NK-92 (cell line): ENCODE results near the gene PRPF19.

Experiments
- DNase-seq: peaks from one replicate; lab custom pipeline; 2025; ENCODE audit not compliant: unreplicated experiment; lab: John Stamatoyannopoulos, UW

The PRPF19 gene

DNA sequence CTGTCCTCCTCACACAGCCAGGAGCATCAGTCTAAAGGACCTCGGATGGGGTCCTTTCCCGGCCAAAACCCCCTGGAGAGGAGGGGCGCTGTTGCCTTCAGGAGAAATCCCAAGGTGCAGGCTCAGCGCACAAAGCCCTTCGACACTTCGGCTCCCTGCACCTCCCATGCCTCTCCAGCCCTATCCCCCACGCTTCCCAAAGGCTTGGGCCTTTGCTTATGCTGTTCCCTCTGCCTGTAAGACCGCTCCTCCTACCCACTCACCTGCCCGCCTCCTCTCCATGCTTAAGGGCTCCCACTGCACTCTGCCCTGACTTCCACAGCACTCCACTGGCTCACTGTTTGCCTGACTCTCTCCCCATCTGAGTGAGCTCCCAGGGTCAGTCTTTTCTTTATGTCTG, 32.1 kb upstream of the PRPF19 start:
- no peak for DNase-seq

DNA sequence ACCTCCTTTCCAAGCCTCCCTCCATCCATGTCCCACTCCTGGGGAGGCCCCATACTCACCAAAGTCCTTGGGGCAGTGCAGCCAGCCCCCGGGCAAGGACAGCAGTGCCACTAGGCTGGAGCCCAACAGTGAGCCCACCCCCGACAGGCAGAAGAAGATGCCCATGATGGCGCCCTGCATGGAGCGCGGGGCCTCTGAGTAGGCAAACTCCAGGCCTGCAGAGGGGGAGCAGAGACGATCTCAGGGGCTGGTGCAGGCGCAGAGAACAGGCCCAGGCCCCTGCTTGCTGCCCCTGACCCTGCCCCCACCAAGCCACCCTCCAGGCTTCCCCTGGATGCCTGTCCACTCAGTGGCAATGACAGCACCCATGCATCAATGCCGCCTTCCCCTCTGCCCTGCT, 31.4 kb upstream of the PRPF19 start:
- no peak for DNase-seq

DNA sequence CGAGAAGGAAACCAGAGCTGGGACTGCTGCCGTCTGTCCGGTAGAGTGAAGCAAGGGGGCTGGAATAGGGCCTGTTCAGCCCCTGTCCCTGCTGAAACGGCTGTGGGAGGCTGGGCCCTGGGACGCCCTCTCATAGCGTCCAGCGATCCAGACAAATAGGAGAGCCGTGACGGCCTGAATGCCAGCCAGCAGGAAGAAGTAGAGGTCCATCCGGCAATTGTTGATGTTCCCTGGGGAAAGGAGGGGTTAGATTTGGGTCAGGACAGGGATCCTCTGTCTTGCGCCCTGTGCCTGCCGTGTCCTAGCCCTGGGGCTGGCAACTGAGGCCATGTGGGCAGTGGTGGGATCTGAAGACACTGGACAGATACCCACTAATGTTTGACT, 30.8 kb upstream of the PRPF19 start:
- DNase-seq, result no peak

- no peak for DNase-seq
Observed at GRCh38 chr11:60936467-60937143, 30.2 kb upstream of the PRPF19 start.

- DNase-seq, result no peak
Observed at GRCh38 chr11:60935676-60936442, 29.5 kb upstream of the PRPF19 start.

DNA sequence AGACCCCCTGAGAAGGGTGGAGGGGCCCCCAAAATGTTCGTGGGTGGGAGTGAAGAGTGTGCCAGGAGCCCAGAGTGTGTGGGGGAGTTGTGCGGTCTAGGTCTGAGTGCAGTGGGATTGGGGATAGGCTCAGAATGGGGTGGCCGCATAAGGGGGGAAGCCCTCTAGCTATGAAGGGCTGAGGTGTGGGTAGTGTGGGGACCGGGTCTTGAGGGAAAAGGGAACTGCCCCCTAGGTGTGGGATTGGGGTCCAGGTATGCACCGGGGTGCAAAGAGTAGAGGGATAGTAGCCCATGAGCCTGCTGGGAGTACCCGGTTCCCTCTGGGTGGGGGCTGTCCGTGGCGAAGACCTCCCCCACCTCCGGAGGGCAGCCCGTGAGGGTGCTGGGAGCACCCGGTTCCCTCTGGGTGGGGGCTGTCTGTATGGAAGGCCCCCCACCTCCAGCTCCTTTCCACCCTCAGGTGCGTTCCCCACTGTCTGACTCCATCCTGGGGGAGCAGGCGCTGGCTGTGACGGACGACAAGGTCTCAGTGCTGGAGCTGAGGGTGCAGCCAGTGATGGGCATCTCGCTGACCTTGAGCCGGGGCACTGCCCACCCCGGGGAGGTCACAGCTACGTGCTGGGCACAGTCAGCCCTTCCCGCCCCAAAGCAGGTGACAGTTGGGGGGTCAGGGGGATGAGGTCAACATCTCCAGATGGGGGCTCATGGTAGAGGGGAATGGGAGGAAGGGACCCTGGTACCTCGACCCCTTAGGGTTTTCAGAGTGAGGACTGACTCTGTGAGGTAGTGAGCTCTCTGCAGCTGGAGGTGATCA, 28.6 kb upstream of the PRPF19 start:
- no peak for DNase-seq

DNA sequence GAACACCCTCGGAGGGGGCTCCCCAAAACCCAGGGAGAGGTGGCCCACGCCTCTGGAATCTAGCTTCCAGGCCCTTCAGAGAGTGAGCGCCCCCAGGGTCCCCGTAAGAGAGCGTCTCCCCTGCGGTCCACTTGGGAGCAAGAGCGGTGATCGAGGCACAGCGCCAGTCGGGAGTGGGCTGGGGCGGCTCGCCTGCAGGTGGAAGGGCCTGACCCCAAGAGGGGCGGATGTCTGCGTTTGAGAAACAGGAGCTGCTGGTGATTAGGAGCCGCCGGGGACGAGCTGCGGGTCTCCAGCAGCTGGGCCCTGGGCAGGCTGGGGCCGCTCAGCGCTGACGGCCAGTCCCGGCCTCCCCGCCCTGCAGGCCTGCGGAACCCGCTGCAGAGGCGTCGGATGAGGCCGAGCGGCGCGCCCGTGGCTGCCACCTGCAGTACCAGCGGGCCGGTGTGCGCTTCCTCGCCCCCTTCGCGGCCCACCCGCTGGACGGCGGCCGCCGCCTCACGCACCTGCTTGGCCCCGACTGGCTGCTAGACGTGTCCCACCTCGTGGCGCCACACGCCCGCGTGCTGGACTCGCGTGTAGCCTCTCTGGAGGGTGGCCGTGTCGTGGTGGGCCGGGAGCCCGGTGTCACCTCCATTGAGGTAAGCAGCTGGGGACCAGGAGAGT, 27.9 kb upstream of the PRPF19 start:
- no peak for DNase-seq

DNA sequence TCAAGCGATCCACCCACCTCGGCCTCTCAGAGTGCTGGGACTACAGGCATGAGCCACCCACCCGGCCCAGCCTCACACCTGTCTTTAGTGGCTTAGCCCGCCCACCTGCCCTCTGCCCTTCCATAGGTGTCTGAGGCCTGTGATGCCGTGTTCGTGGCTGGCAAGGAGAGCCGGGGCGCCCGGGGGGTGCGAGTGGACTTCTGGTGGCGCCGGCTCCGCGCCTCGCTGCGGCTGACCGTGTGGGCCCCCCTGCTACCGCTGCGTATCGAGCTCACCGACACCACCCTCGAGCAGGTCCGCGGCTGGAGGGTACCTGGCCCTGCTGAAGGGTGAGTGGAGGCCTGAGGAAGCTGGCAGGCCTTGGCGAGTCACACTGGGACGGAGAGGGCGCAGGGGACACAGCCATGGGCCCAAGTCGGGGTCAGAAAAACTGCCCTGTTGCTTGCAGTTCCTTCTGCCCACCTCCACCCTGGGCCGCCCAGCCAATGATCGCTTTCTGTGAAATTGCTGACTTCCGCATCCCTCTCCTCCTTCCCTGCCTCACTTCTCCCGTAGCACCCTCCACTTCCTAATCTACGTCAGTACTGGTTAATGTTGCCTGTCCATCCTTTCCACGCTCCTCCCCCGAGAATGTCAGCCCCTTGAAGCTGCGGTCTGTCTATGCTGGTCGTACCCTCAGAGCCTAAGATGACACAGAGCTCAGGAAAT, 27.2 kb upstream of the PRPF19 start:
- DNase-seq, result no peak

GRCh38 chr11:60932605-60933356, 26.4 kb upstream of the PRPF19 start:
- no peak for DNase-seq

- no peak for DNase-seq
Observed at GRCh38 chr11:60931917-60932316, 25.5 kb upstream of the PRPF19 start.

GRCh38 chr11:60930394-60930793, 24.0 kb upstream of the PRPF19 start:
- no peak for DNase-seq

GRCh38 chr11:60929764-60930163, 23.4 kb upstream of the PRPF19 start:
- no peak for DNase-seq

DNA sequence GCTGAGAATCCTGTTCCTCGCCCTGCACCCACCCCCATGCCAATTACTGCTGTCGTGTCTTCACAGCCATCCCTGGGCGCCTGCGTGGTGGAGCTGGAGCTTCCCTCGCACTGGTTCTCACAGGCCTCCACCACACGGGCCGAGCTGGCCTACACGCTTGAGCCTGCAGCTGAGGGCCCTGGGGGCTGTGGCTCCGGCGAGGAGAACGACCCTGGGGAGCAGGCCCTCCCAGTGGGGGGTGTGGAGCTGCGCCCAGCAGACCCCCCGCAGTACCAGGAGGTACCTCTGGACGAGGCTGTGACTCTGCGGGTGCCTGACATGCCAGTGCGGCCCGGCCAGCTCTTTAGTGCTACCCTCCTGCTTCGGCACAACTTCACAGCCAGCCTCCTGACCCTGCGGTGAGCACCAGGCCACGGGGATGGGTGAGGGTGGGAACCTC, 22.2 kb upstream of the PRPF19 start:
- DNase-seq, result no peak

DNA sequence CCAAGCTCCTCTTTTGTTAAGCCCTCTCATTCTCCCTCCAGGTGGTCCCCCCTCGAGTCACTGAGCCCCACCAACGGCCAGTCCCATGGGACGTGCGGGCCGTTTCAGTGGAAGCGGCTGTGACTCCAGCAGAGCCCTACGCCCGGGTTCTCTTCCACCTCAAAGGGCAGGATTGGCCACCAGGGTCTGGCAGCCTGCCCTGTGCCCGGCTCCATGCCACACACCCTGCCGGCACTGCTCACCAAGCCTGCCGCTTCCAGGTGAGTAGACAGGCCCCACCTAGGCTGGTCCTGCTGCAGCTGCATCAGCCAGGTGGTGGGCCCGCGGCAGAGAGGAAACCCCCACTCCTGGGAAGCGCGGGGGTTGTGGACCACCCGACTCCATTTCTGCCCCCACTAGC, 21.2 kb upstream of the PRPF19 start:
- DNase-seq, result no peak

DNA sequence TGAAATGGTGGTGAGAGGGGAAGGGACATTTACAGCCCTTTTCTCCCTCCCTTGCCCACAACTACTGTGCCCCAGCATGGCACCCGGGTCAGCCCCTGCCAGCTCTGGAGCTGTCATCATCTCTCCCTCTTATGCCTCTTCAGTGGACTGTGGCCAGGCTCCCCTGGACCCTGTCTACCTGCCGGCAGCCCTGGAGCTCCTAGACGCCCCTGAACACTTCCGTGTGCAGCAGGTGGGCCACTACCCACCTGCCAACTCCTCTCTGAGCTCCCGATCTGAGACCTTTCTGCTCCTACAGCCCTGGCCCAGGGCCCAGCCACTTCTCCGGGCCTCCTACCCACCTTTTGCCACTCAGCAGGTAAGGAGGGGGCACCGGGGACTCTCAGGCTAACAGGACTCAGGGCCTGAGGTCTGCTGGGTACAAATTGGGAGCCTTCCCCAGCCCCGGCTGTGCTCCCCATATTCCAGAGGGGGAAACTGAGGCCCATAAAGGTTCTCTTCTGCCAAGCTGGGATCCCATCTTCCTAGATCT, 20.7 kb upstream of the PRPF19 start:
- no peak for DNase-seq

- DNase-seq, result no peak
Observed at GRCh38 chr11:60926500-60926899, 20.1 kb upstream of the PRPF19 start.

DNA sequence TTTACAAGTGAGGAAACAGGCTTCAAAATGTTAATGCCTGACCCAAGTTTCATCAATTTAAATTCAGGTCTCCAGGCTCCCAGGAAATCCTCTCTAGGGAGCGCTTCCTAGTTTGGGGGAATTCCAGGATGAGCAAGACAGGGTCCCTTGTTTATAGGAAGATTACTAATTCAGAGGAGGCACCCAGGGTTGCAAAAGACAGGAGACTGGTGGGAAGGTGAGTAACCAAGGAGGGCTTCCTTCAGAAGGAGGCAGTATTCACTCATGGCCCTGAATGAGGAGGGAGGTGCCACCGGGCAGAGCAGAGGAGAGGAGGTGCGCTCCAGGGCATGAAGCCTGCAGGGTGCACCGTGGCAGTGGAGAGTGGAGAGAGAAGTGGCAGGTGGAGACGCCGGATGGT, 19.5 kb upstream of the PRPF19 start:
- DNase-seq, result no peak

DNA sequence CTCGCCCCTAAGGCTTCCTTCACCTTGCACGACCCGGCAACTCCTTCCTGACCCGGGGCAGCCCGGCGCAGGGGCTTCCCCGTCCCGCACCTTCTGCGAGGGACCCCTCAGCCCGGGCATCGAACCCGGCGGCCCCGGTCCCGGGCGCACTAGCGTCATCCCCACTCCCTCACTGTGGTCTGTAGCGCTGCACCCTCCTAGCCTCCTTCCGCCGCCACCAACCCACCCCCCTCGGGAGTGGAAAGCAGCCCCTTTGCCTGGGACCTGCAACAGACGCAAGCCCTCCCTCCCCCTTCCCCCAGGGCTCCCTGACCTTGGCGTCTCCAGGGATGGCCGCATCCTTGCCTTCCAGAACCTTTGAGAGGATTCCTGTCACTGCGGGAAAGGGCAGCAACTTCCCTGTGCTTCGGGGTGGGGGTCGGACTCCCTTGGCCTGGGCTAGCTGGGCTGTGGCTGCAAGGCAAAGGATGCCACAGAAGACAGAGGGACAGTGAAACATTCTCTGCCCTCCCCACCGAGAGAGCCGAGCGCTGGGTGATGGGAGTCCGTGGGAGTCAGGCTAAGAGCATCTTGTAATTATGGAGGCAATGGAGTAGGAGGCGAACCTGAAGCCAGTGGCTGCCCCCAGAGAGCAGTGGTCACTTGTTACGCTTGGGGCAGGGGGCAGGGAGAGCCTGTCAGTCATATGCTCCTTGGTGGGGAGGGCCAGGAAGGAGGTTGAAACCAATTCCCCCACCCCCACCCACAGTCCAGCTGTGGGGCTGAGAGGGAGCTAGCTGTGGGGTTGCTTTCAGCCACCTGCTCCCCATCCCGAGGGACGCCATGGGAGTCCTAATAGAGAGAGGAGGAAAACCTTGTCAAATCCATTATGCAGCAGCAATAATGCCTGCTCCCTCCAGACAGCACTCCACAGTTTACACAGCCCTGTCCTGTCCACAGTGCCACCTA, 18.8 kb upstream of the PRPF19 start:
- DNase-seq, result no peak
